ENCODE measurements around the gene PTH2R.
"Not testable (repeated sequence)": the region's sequence is repeated elsewhere in the genome, so short reads cannot be mapped to it uniquely, and the experiment has no call there.

Gene PTH2R

GRCh38 chr2:208392300-208392699 lies 14.3 kb upstream of the PTH2R start:
- TF ChIP-seq CTCF (IDR thresholded peaks at IDR 0.05; ENCODE audit: borderline replicate concordance, control extremely low read depth, extremely low read depth, insufficient read depth, missing control alignments), result no peak
- no peak for DNase-seq (ENCODE audit: low spot score)
- in situ Hi-C loops (cut with MboI; ENCODE audit: low sequenced_read_pairs, unreplicated experiment), result no loop called here

GRCh38 chr2:208396796-208397195 lies 9.8 kb upstream of the PTH2R start:
- in situ Hi-C loops (cut with MboI; ENCODE audit: low sequenced_read_pairs, unreplicated experiment); DNase-seq (ENCODE audit: low spot score): not testable (repeated sequence)

- TF ChIP-seq CTCF (IDR thresholded peaks at IDR 0.05; ENCODE audit: borderline replicate concordance, control extremely low read depth, extremely low read depth, insufficient read depth, missing control alignments), result no peak
- DNase-seq (ENCODE audit: low spot score), result no peak
- in situ Hi-C loops (cut with MboI; ENCODE audit: low sequenced_read_pairs, unreplicated experiment), result no loop called here
These were observed 7.4 kb upstream of the PTH2R start for GRCh38 chr2:208399201-208399600.

- TF ChIP-seq CTCF (IDR thresholded peaks at IDR 0.05; ENCODE audit: borderline replicate concordance, control extremely low read depth, extremely low read depth, insufficient read depth, missing control alignments), result peak; percentile 14
- peak; percentile 37 for DNase-seq (ENCODE audit: low spot score)
- in situ Hi-C loops (cut with MboI; ENCODE audit: low sequenced_read_pairs, unreplicated experiment), result no loop called here
These were observed 1.1 kb downstream of the PTH2R start for GRCh38 chr2:208407667-208408066.

- in situ Hi-C loops (cut with MboI; ENCODE audit: low sequenced_read_pairs, unreplicated experiment), result no loop called here
- DNase-seq (ENCODE audit: low spot score), result no peak
- no peak for TF ChIP-seq CTCF (IDR thresholded peaks at IDR 0.05; ENCODE audit: borderline replicate concordance, control extremely low read depth, extremely low read depth, insufficient read depth, missing control alignments)
These were observed 7.3 kb downstream of the PTH2R start for GRCh38 chr2:208413931-208414330.

- in situ Hi-C loops (cut with MboI; ENCODE audit: low sequenced_read_pairs, unreplicated experiment), result no loop called here
- TF ChIP-seq CTCF (IDR thresholded peaks at IDR 0.05; ENCODE audit: borderline replicate concordance, control extremely low read depth, extremely low read depth, insufficient read depth, missing control alignments), result no peak
- no peak for DNase-seq (ENCODE audit: low spot score)
These were observed 8.7 kb downstream of the PTH2R start for GRCh38 chr2:208415255-208415654.

- no peak for TF ChIP-seq CTCF (IDR thresholded peaks at IDR 0.05; ENCODE audit: borderline replicate concordance, control extremely low read depth, extremely low read depth, insufficient read depth, missing control alignments)
- in situ Hi-C loops (cut with MboI; ENCODE audit: low sequenced_read_pairs, unreplicated experiment), result no loop called here
- no peak for DNase-seq (ENCODE audit: low spot score)
These were observed 9.3 kb downstream of the PTH2R start for GRCh38 chr2:208415897-208416296.

Measured in GM13976 (cell line).